Raji (cell line): Measurements from ENCODE around the gene FLACC1.
A peak's percentile ranks its signal among the peaks of the same experiment; 100 is the strongest.

Experiments
- POLR2A ChIP-seq: IDR thresholded peaks from 2 replicates; pipeline ENCODE4 v1.6.1; 2011; ENCODE audit warnings: low read depth, low read length, control low read depth; ENCODE audit not compliant: insufficient read depth

The FLACC1 gene

GRCh38 chr2:201269764-201270163 lies 87.4 kb downstream of the FLACC1 start:
- no peak for TF ChIP-seq POLR2A

GRCh38 chr2:201267278-201268030 lies 89.7 kb downstream of the FLACC1 start:
- TF ChIP-seq POLR2A = no peak

- TF ChIP-seq POLR2A = no peak
Measured at GRCh38 chr2:201266629-201267028, 90.5 kb downstream of the FLACC1 start.

GRCh38 chr2:201264472-201265173 lies 92.5 kb downstream of the FLACC1 start:
- no peak for TF ChIP-seq POLR2A

GRCh38 chr2:201263779-201264178 lies 93.4 kb downstream of the FLACC1 start:
- no peak for TF ChIP-seq POLR2A

GRCh38 chr2:201262718-201263117 lies 94.4 kb downstream of the FLACC1 start:
- no peak for TF ChIP-seq POLR2A

GRCh38 chr2:201261906-201262305 lies 95.2 kb downstream of the FLACC1 start:
- TF ChIP-seq POLR2A = no peak

- no peak for TF ChIP-seq POLR2A
Measured at GRCh38 chr2:201261471-201261870, 95.7 kb downstream of the FLACC1 start.

- peak; percentile 73 for TF ChIP-seq POLR2A
Measured at GRCh38 chr2:201260302-201260800, 96.8 kb downstream of the FLACC1 start, which contains the start of gene CASP8. Gene CASP8, plus strand, starts transcription at chr2:201260536. Its CDS starts 5,951 bp downstream, at chr2:201266487.

- TF ChIP-seq POLR2A = no peak
Measured at GRCh38 chr2:201258666-201259615, 98.2 kb downstream of the FLACC1 start.

- TF ChIP-seq POLR2A = peak; percentile 59
Measured at GRCh38 chr2:201257956-201258665, 99.0 kb downstream of the FLACC1 start.

- TF ChIP-seq POLR2A = no peak
Measured at GRCh38 chr2:201257381-201257955, 99.7 kb downstream of the FLACC1 start.

GRCh38 chr2:201256082-201256481 lies 101.1 kb downstream of the FLACC1 start:
- TF ChIP-seq POLR2A = no peak

- no peak for TF ChIP-seq POLR2A
Measured at GRCh38 chr2:201255408-201256033, 101.6 kb downstream of the FLACC1 start.

GRCh38 chr2:201254081-201254730 lies 102.9 kb downstream of the FLACC1 start:
- no peak for TF ChIP-seq POLR2A
